Karpas-422 (cell line): ENCODE measurements around the gene CEP192. TPM values are rescaled to one million over a fixed set of nuclear protein-coding genes. Genes with fewer than 3 reads are reported as not detected.

Experiments
- DNase-seq: peaks from one replicate; pipeline ENCODE4 v3.0.0-alpha.2; 2015
- H2AFZ ChIP-seq: fragments of 200-600 bp; sonication (generic); 2 replicates; pipeline ENCODE4 v1.6.1; 2014; ENCODE audit warnings: antibody characterized with exemption, low read length, mixed read lengths
- H3K27ac ChIP-seq: fragments of 200-600 bp; sonication (generic); 2 replicates; pipeline ENCODE4 v1.5.1; 2014; ENCODE audit warnings: mild to moderate bottlenecking, low read length, moderate library complexity
- H3K27me3 ChIP-seq: fragments of 200-600 bp; sonication (generic); 2 replicates; pipeline ENCODE4 v1.6.1; 2014; ENCODE audit warnings: low read length, mixed read lengths
- H3K36me3 ChIP-seq: fragments of 200-600 bp; sonication (generic); 2 replicates; pipeline ENCODE4 v1.6.1; 2014; ENCODE audit warnings: low read length, mixed read lengths; ENCODE audit not compliant: insufficient read depth
- H3K4me1 ChIP-seq: fragments of 200-600 bp; sonication (generic); 2 replicates; pipeline ENCODE4 v1.6.1; 2014; ENCODE audit warnings: mild to moderate bottlenecking, low read length, mixed read lengths
- H3K4me2 ChIP-seq: fragments of 200-600 bp; sonication (generic); 2 replicates; pipeline ENCODE4 v1.6.1; 2014; ENCODE audit warnings: low read length, low read depth, mild to moderate bottlenecking; ENCODE audit not compliant: poor library complexity, severe bottlenecking
- H3K4me3 ChIP-seq: fragments of 200-600 bp; sonication (generic); 2 replicates; pipeline ENCODE4 v1.5.1; 2014; ENCODE audit warnings: mild to moderate bottlenecking, antibody characterized with exemption, low read length, mixed read lengths
- H3K79me2 ChIP-seq: fragments of 200-600 bp; sonication (generic); 2 replicates; pipeline ENCODE4 v1.6.1; 2014; ENCODE audit warnings: mild to moderate bottlenecking, low read length, mixed read lengths
- H3K9ac ChIP-seq: fragments of 200-600 bp; sonication (generic); 2 replicates; pipeline ENCODE4 v1.6.0; 2014; ENCODE audit warnings: low read length
- H3K9me2 ChIP-seq: fragments of 200-600 bp; sonication (generic), shearing (Covaris generic); replicated peaks from 2 replicates; pipeline ENCODE4 v1.6.0; 2014; ENCODE audit warnings: mild to moderate bottlenecking, low read length, moderate library complexity; ENCODE audit not compliant: insufficient read depth
- H3K9me3 ChIP-seq: fragments of 300-700, 200-600 bp; sonication (generic); 2 replicates; pipeline ENCODE4 v1.6.1; 2014; ENCODE audit warnings: low read length, mixed read lengths
- H4K20me1 ChIP-seq: fragments of 200-600 bp; sonication (generic); 2 replicates; pipeline ENCODE4 v1.6.1; 2014; ENCODE audit warnings: mild to moderate bottlenecking, antibody characterized with exemption, low read length, low read depth; ENCODE audit not compliant: insufficient read depth
- total RNA-seq: library from RNA; depleted of rRNA; stranded (reverse); fragments of >200 nt; shearing (Covaris generic); gene quantifications from 2 replicates; pipeline ENCODE4 v1.2.3, GENCODE V29; 2014; ENCODE audit warnings: low replicate concordance

CEP192 gene
- total RNA-seq, 1 experiment from 2014 or later: 37.9 TPM

DNA sequence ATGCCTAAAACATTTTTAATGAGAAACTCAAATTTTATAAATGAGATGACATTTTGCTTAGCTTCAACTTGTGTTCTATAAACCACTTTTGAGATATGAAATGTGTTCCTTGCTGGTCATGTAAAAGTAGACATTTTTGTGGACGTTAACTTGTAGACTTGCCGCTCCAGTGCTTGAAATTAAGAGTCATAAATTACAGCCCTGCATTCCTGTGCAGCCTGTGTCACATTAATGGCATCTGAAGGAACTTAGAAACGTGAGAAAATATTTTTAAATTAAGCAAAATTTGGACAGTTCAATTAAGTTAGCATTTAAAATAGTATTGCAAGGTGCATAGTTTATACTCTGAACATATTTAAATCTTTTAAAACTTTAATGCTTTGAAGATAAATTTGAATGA, 129.1 kb downstream of the CEP192 start:
- no peak overlapping the region for H2AFZ ChIP-seq
- H3K4me3 ChIP-seq: no peak overlapping the region
- H3K27ac ChIP-seq: no peak overlapping the region
- H3K4me2 ChIP-seq: no peak overlapping the region
- H3K4me1 ChIP-seq: no peaks in the 10 kb centered on the region
- no peaks in the 10 kb centered on the region for H3K79me2 ChIP-seq
- no peaks in the 10 kb centered on the region for H3K9me2 ChIP-seq
- H3K27me3 ChIP-seq: no peaks in the 10 kb centered on the region
- H3K9ac ChIP-seq: no peak overlapping the region
- DNase-seq: no peak
- peaks cover 22% of the 10 kb centered on the region for H3K36me3 ChIP-seq
- no peaks in the 10 kb centered on the region for H4K20me1 ChIP-seq
- H3K9me3 ChIP-seq: no peaks in the 10 kb centered on the region

DNA sequence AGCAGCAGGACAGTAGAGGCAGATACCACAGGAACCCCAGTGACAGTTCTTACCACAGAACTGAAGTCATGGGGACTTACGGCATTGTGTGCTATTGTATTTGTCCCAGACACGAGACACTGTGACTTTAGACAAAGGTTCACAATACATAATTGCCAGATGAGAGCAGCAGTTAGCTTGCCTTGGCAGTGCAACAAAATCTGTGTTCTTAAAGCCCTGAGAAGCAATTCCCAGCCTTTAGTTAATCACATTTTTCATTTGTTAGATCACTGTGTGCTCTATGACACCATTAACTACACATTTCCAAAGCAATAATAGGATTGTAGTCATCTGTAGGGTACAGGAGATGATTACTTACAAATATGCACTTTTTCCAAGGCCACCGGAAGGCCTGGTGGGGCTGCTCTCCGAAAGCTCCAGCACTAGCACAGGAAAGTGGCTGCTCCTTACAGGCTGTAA, 129.8 kb downstream of the CEP192 start:
- no peaks in the 10 kb centered on the region for H3K9me2 ChIP-seq
- H3K9me3 ChIP-seq: no peaks in the 10 kb centered on the region
- no peak overlapping the region for H2AFZ ChIP-seq
- H4K20me1 ChIP-seq: no peaks in the 10 kb centered on the region
- H3K27me3 ChIP-seq: no peaks in the 10 kb centered on the region
- no peak overlapping the region for H3K4me2 ChIP-seq
- no peak overlapping the region for H3K4me3 ChIP-seq
- H3K4me1 ChIP-seq: no peaks in the 10 kb centered on the region
- H3K79me2 ChIP-seq: no peaks in the 10 kb centered on the region
- peaks cover 25% of the 10 kb centered on the region for H3K36me3 ChIP-seq
- DNase-seq: no peak
- no peak overlapping the region for H3K27ac ChIP-seq
- no peak overlapping the region for H3K9ac ChIP-seq

DNA sequence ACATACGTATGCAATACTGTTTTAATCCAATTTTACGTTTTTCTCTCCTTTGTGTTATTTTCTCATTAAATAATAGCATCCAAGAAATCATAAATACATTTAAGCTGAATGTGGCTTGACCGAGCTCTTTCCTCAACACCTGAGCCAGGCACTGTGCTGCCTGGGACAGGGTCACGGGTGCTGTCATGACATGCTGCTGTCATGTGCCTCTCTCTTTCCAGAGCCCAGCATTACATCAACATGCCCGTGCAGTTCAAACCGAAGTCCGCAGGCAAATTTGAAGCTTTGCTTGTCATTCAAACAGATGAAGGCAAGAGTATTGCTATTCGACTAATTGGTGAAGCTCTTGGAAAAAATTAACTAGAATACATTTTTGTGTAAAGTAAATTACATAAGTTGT, 133.2 kb downstream of the CEP192 start:
- Histone ChIP-seq H3K27ac (no peak overlapping the region), H3K79me2 (no peaks in the 10 kb centered on the region), H4K20me1 (no peaks in the 10 kb centered on the region), H2AFZ (no peak overlapping the region), H3K9me3 (no peaks in the 10 kb centered on the region), H3K9me2 (no peaks in the 10 kb centered on the region), H3K27me3 (no peaks in the 10 kb centered on the region), H3K36me3 (peaks cover 20% of the 10 kb centered on the region), H3K4me1 (no peaks in the 10 kb centered on the region), H3K4me3 (no peak overlapping the region), H3K4me2 (no peak overlapping the region), H3K9ac (no peak overlapping the region)
- DNase-seq: no peak

DNA sequence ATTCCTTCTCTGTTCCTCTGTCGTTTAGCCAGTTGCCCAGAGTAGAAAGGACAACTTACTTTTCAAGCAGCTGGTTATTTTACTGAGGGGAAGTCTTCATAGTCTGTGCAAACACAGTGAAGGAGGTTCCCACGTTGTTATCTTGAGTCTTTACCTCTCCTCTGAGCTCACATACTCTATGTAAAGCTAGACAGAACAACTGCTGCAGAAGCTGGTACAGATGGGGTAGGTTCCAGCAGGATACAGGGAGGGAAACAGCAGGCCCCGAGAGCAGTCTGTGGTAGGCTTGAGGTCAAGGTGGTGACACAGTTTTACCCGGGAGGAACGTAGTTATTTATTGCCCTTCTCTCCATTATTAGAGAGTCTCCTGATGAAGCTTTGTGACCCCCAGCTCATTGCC, 134.0 kb downstream of the CEP192 start:
- Histone ChIP-seq H3K4me3 (no peak overlapping the region), H3K4me1 (no peaks in the 10 kb centered on the region), H3K4me2 (no peak overlapping the region), H3K9ac (no peak overlapping the region), H2AFZ (no peak overlapping the region), H3K36me3 (peaks cover 22% of the 10 kb centered on the region), H3K27me3 (no peaks in the 10 kb centered on the region), H3K79me2 (no peaks in the 10 kb centered on the region), H3K9me2 (no peaks in the 10 kb centered on the region), H3K9me3 (no peaks in the 10 kb centered on the region), H3K27ac (no peak overlapping the region), H4K20me1 (no peaks in the 10 kb centered on the region)
- no peak for DNase-seq

- Histone ChIP-seq H3K27ac (no peak overlapping the region), H3K79me2 (no peaks in the 10 kb centered on the region), H3K4me2 (no peak overlapping the region), H3K9me2 (no peaks in the 10 kb centered on the region), H3K4me3 (no peak overlapping the region), H3K27me3 (no peaks in the 10 kb centered on the region), H2AFZ (no peak overlapping the region), H3K36me3 (peaks cover 22% of the 10 kb centered on the region), H3K9ac (no peak overlapping the region), H4K20me1 (no peaks in the 10 kb centered on the region), H3K4me1 (no peaks in the 10 kb centered on the region), H3K9me3 (no peaks in the 10 kb centered on the region)
- DNase-seq: no peak
These were observed 135.9 kb downstream of the CEP192 start for GRCh38 chr18:13126966-13127598.

DNA sequence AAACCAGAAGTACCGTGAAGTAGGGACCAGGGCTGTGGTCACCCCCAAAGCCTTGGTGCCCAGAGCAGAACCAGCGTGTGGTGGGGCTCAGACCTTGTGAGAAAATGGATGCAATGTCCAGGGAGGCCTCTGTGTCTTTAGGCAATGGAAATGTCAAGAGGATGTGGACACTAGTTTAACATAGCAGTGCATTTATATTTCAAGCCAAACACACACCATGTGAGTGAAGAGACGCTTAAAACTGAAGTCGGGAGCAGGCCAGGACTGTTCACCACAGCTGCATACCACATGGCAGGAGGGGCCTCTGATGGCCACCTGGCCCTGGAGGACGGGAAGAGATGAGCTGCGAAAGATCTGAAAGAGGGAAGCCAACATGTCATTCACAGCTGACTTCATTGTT, 140.1 kb downstream of the CEP192 start:
- H3K9me2 ChIP-seq: no peaks in the 10 kb centered on the region
- no peak overlapping the region for H2AFZ ChIP-seq
- no peaks in the 10 kb centered on the region for H4K20me1 ChIP-seq
- H3K4me3 ChIP-seq: no peak overlapping the region
- H3K36me3 ChIP-seq: peaks cover 19% of the 10 kb centered on the region
- DNase-seq: no peak
- H3K4me1 ChIP-seq: peaks cover 8% of the 10 kb centered on the region
- no peak overlapping the region for H3K9ac ChIP-seq
- H3K27me3 ChIP-seq: no peaks in the 10 kb centered on the region
- H3K27ac ChIP-seq: no peak overlapping the region
- H3K79me2 ChIP-seq: no peaks in the 10 kb centered on the region
- no peak overlapping the region for H3K4me2 ChIP-seq
- no peaks in the 10 kb centered on the region for H3K9me3 ChIP-seq

DNA sequence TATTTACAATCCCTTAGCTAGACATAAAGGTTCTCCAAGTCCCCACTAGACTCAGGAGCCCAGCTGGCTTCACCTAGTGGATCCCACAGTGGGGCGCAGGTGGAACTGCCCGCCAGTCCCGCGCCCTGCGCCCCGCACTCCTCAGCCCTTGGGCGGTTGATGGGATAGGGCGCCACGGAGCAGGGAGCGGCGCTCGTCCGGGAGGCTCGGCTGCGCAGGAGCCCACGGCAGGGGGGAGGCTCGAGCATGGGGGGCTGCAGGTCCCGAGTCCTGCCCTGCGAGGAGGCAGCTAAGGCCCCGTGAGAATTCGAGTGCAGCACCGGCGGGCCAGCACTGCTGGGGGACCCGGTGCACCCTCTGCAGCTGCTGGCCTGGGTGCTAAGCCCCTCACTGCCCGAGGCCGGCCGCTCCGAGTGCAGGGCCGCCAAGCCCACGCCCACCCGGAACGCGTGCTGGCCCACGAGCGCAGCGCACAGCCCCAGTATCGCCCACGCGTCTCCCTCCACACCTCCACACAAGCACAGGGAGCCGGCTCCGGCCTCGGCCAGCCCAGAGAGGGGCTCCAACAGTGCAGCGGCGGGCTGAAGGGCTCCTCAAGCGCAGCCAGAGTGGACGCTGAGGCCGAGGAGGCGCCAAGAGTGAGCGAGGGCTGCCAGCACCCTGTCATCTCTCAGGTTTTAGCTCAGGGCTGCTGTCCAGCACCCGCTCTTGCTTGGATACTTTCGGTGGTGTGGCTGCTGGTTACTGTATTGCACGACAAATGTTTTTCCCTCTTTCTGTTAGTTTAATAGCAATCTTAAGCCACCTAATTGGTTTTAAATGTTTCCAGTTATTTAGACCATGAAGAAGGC, 143.6 kb downstream of the CEP192 start:
- H3K9me2 ChIP-seq: no peaks in the 10 kb centered on the region
- no peaks in the 10 kb centered on the region for H3K27me3 ChIP-seq
- no peak overlapping the region for H3K9ac ChIP-seq
- H4K20me1 ChIP-seq: no peaks in the 10 kb centered on the region
- H3K4me3 ChIP-seq: no peak overlapping the region
- H3K9me3 ChIP-seq: no peaks in the 10 kb centered on the region
- H2AFZ ChIP-seq: no peak overlapping the region
- DNase-seq: no peak
- no peak overlapping the region for H3K27ac ChIP-seq
- H3K4me2 ChIP-seq: no peak overlapping the region
- no peaks in the 10 kb centered on the region for H3K79me2 ChIP-seq
- peaks cover 32% of the 10 kb centered on the region for H3K4me1 ChIP-seq
- H3K36me3 ChIP-seq: no peaks in the 10 kb centered on the region; the same call in 1 of the 2 replicates

DNA sequence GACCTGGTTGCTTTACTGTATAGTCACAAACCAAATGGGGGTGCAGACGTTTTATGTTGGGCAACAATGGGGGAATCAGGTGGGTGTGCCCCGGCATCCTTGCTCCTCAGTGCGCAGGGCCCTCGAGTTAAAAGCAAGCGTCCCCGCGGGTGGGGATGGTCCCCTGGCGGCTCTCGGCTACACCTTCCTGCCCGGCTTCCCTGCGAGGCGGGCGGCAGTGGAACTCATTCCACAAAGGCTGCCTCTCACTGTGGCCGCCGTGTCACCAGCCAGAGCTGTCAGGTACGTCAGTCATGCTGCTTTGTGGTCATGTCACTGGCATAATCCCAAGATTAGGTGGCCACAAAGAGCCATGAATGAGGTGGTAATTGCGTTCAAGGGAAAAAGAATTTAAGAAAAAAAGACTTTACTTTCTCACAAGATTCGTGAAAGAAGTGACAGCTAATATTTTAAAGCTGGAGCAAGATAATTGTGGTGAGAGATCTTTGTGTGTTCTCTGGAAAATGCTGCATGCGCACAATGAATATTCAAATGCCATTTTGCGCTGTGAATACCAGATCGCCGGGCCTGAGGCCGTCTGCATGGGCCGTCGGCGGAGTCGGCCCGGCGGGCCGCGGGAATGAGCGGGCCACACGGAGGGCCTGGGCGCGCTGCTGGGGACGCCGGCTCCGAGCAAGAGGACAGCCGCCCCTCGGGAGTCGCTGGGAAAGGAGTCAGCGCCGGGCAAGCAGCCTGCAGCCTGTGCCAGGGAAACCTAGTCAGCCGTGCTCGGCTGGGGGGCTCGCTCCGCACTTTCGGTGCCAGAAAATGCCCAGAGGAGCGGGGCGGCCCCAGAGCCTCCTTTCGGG, 145.1 kb downstream of the CEP192 start:
- no peaks in the 10 kb centered on the region for H3K79me2 ChIP-seq
- no peaks in the 10 kb centered on the region for H3K27me3 ChIP-seq
- DNase-seq: peak; percentile 64
- no peaks in the 10 kb centered on the region for H4K20me1 ChIP-seq
- H3K9me2 ChIP-seq: no peaks in the 10 kb centered on the region
- H3K4me2 ChIP-seq: peak overlapping the region; percentile 84
- H2AFZ ChIP-seq: peak overlapping the region; percentile 95; the same call in 1 of the 2 replicates
- peak overlapping the region; percentile 88 for H3K9ac ChIP-seq
- H3K4me1 ChIP-seq: peaks cover 32% of the 10 kb centered on the region
- H3K27ac ChIP-seq: peak overlapping the region; percentile 67
- peak overlapping the region; percentile 68 for H3K4me3 ChIP-seq
- H3K9me3 ChIP-seq: no peaks in the 10 kb centered on the region
- H3K36me3 ChIP-seq: no peaks in the 10 kb centered on the region
